Panc1 (cell line): ENCODE results near the gene TSPAN31.

Experiments
- POLR2AphosphoS5 ChIP-seq: IDR thresholded peaks from 2 replicates; pipeline ENCODE4 v1.6.1; 2012; ENCODE audit warnings: mild to moderate bottlenecking, low read depth, low read length, moderate library complexity
- TF ChIP-seq, protein P1 (sequence below): fragments of 450-650 bp; IDR thresholded peaks from 2 replicates; pipeline ENCODE4 v1.5.1; 2017; ENCODE audit warnings: mild to moderate bottlenecking

DNA sequence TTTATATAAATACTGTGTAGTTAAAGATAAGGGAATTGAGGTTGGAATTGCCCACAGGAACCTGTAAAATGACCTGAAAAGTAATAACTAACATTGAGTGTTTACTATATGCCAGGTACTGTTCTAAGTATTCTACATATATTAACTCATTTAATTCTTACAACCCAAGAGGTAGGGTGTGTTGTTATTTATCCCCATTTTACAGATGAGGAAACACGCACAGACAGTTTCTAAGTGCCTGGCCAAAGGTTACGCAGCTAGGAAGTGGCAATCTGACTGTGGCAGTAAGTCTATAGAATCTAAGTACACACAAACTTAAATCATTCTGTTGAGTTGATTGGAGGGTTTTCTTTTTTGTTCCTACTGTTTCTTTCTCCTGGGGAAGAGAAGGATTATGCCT is 1.1 kb upstream of the TSPAN31 start:
- TF ChIP-seq, protein P1, sequence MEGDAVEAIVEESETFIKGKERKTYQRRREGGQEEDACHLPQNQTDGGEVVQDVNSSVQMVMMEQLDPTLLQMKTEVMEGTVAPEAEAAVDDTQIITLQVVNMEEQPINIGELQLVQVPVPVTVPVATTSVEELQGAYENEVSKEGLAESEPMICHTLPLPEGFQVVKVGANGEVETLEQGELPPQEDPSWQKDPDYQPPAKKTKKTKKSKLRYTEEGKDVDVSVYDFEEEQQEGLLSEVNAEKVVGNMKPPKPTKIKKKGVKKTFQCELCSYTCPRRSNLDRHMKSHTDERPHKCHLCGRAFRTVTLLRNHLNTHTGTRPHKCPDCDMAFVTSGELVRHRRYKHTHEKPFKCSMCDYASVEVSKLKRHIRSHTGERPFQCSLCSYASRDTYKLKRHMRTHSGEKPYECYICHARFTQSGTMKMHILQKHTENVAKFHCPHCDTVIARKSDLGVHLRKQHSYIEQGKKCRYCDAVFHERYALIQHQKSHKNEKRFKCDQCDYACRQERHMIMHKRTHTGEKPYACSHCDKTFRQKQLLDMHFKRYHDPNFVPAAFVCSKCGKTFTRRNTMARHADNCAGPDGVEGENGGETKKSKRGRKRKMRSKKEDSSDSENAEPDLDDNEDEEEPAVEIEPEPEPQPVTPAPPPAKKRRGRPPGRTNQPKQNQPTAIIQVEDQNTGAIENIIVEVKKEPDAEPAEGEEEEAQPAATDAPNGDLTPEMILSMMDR: no peak
- TF ChIP-seq POLR2AphosphoS5: no peak
